ENCODE data around the gene PELI1.

Gene PELI1

DNA sequence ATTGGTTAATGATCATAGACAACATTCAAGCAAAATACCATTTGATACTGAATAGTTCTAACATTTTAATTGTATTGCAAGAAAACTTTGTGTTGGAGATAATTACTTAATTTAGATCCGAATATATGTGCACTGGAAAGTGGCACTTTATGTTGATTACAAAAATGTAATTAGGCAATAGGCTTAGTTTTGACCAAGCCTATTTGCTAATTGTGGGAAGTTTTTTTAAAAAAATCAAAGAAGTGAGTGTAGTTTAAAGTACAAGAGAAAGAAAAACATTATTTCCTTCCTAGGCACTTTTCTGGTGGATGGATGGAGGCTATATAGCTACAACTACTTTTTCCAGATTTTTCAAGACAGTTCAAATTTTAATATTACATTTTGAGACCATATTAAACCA lies 18.3 kb upstream of the PELI1 start:
- DNase-seq, result no peak
- in situ Hi-C loops (cut with MboI; ENCODE audit: low pct_unique_long_range_greater_than_20kb, low sequenced_read_pairs), result no loop called here

- DNase-seq, result no peak
- in situ Hi-C loops (cut with MboI; ENCODE audit: low pct_unique_long_range_greater_than_20kb, low sequenced_read_pairs), result no loop called here
Observed at GRCh38 chr2:64157792-64158191, 13.6 kb upstream of the PELI1 start.

DNA sequence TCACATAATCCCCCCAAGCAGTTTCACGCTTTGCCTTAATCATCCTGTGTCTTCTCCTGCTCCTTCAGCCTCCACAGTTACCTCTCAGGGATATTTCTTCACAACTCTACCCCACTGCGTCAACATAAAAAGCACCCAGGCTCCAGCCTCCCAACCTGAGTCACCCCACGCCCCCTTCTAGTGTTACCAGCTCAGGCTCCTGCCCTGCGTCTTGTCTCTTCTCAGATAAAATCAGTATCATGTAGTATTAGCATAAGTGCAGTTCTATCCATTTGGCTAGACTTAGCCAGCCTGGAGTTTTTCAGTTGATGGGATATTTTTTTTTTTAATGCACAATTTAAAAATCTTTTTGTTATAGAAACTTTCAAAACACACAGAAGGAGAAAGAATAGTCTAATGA lies 9.6 kb upstream of the PELI1 start:
- in situ Hi-C loops (cut with MboI; ENCODE audit: low pct_unique_long_range_greater_than_20kb, low sequenced_read_pairs), result no loop called here
- DNase-seq, result no peak

- DNase-seq, result no peak
- in situ Hi-C loops (cut with MboI; ENCODE audit: low pct_unique_long_range_greater_than_20kb, low sequenced_read_pairs), result no loop called here
Observed at GRCh38 chr2:64151476-64151875, 7.3 kb upstream of the PELI1 start.

DNA sequence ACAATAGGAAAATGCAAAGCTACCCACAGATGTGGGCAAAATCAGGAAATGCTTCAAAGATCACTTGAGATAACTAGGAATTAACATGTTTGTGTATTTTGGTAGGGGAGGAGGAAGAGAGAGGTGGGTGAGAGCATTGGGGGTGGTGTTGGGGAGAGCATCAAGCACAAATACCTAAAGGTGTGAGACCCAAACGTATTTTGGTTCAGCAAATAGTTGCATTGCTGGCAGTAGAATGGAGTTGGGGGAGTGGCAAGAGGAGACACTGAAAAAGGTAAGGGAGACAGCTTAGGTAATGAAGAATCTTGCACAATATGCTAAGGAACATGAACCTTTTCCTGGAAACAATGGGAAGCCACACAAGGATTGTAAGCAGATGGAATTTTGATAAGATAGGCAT lies 1.5 kb upstream of the PELI1 start:
- in situ Hi-C loops (cut with MboI; ENCODE audit: low pct_unique_long_range_greater_than_20kb, low sequenced_read_pairs), result no loop called here
- DNase-seq, result no peak

DNA sequence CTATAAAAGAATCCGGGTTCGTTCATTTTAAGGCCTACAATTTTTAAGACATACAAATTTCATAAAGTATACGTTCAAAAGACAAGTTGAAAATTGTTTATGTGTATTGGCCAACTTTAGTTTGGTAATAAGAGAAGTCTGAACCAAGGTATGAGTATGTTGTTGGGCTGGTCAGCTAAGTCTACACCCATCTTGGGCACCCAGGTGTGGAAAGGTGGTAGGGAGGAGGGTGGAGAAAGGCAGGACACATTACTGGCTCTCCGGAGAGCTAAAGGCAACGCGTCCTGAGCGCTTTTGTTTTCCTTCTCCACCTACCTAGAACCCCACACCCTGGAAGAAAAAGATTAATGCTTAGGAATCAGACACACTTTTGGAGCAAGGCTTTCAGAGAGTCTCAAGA lies 899 bp upstream of the PELI1 start:
- in situ Hi-C loops (cut with MboI; ENCODE audit: low pct_unique_long_range_greater_than_20kb, low sequenced_read_pairs), result no loop called here
- DNase-seq, result no peak

- in situ Hi-C loops (cut with MboI; ENCODE audit: low pct_unique_long_range_greater_than_20kb, low sequenced_read_pairs), result no loop called here
- peak; percentile 60 for DNase-seq
Observed at GRCh38 chr2:64143169-64144056, 807 bp downstream of the PELI1 start.

- in situ Hi-C loops (cut with MboI; ENCODE audit: low pct_unique_long_range_greater_than_20kb, low sequenced_read_pairs), result no loop called here
- DNase-seq, result no peak
Observed at GRCh38 chr2:64142741-64143168, 1.5 kb downstream of the PELI1 start.

DNA sequence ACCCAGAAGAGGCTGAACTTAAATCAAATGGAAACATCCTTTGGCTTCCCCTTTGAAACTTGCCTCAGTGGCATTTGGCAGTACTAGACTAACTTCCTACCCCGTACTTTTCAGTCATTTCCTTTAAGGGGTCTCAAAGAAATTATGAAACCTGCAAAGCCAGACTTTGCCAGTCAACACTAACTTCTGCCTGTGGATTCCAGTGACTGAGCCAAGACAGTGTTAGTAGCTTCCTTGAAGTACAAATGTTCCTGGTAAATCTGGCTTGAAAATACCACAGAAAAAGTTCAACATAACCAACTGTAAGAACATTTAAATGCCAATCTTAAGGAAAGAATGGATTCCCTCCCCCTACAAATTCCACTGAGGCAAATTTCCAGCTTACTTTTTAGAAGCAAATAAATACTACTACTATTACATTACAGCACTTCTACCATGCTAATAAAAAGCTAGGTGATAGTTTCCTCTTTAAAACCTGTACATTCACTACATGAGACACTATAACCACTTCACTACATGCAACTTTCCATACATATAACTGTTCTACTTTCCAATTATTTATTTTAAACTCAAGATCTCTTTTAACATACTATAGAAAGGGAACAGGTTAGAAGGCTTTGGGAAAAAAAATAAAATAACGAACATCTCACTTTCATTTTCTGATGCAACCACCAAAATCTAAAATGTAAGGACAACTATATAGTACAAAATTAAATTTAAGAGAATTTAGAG lies 2.4 kb downstream of the PELI1 start:
- no peak for DNase-seq
- in situ Hi-C loops (cut with MboI; ENCODE audit: low pct_unique_long_range_greater_than_20kb, low sequenced_read_pairs), result no loop called here

DNA sequence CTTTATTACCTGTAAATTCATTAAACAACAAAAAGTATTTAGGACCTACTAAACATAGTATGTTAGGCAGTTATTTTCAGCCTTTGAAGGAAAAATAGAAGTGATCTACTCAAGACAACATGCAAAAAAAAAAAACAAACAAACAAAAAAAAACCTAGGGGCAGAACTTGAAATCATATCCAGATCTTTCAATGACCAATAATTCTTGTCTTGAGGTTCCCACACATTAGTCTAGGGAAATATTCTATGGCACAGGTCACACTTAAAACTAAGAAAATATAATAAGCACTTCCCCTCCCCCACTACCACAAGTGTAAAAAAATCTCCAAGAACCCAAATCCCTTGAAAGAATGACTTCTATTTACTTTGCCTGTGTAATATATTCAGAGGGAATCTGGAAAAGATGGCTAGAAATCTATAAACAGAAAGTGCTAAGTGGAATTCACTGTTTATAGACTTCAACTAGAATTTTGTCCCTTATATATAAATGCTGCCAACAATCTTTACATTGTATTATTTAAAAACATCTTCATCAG lies 3.5 kb downstream of the PELI1 start:
- DNase-seq, result no peak
- in situ Hi-C loops (cut with MboI; ENCODE audit: low pct_unique_long_range_greater_than_20kb, low sequenced_read_pairs), result no loop called here

DNA sequence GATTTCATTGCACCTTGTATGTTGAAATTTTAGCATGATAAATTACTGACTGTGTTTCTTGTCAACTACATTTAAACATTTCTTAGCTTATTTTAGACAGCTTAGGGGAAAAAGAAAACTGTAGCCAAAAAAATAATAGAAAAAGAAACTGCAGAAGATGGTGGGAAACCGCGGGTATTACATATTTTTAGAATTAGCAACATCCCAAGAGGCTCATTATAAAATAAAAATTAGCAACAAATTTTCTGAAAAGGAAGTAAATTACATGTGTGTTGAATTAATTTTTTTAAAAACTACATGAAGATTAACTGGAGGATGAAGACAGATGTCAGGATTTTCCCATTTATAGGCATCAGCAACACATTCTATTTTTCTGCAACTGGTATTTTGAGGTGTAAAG lies 4.3 kb downstream of the PELI1 start:
- in situ Hi-C loops (cut with MboI; ENCODE audit: low pct_unique_long_range_greater_than_20kb, low sequenced_read_pairs), result no loop called here
- DNase-seq, result no peak

DNA sequence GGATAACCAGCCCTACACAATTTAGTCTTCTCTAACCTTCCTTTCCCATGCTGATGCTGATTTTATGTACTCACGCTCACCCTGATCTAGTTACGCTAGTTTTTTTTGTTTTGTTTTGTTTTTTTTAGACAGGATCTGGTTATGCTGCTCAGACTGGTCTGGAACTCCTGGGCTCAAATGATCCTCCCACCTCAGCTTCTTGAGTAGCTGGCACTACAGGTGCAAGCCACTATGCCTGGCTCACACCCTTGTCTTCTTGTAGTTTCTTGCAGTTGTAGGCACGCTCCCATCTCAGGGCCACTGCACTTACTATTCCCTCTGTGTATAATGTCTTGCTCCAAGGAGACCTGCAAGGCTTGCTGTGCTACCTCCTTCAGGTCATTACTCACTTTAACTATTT lies 6.2 kb downstream of the PELI1 start:
- no peak for DNase-seq
- in situ Hi-C loops (cut with MboI; ENCODE audit: low pct_unique_long_range_greater_than_20kb, low sequenced_read_pairs), result no loop called here

DNA sequence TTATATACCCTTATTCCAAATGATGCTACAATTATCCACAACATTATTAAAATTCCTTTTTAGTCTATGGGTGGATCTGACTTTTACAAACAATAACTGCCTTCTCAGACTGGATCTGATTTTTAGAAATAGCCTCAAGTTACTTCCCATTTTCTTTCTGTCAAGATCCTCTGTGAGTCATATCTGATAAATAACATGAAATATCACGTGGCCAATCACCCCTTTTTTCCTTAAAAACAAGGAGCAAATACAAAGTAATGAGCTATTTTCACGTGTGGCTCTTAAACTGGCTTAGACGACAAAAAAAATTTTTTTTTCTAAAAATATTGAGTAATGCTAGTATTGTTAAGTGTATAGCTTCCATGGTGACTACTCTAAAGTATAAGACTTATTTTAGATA lies 6.7 kb downstream of the PELI1 start:
- in situ Hi-C loops (cut with MboI; ENCODE audit: low pct_unique_long_range_greater_than_20kb, low sequenced_read_pairs), result no loop called here
- peak; percentile 51 for DNase-seq

- no peak for DNase-seq
- in situ Hi-C loops (cut with MboI; ENCODE audit: low pct_unique_long_range_greater_than_20kb, low sequenced_read_pairs), result no loop called here
Observed at GRCh38 chr2:64135421-64135820, 8.8 kb downstream of the PELI1 start.

DNA sequence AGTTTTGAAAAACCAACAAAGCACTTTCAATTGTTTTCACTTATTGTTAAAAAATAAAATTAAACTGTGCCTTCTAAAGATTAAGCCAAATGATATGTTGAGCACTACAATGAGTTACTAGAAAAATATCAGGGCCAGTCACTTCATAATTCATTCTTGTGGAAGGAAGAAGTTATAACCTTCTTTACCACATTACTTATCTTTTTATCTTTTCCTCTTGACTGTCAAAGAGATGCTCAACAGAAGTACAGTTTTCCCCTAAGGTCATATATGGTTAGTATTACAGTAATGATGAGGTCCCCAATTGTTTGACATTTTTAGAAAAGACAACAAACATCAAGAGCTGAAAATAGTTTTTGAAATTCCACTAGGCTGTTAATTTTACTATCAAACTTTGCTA lies 9.4 kb downstream of the PELI1 start:
- no peak for DNase-seq
- in situ Hi-C loops (cut with MboI; ENCODE audit: low pct_unique_long_range_greater_than_20kb, low sequenced_read_pairs), result no loop called here

DNA sequence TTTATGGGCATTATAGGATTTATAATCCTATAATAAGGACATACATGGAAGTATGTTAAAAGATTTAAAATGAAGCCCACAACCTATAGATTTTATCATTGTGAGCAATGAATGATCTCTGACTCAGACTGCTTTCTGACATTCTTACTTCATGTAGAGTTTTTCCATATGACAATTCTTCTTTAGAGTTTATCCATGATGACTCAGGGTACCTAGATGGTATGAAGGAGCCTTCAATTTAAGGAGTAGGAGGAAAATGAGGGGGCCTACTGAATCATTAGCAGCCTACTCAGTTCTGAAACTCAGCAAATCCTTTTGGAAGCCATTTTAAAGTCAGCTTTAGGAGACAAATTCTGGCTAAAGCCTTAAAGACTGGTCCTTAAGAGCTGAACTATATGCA lies 10.4 kb downstream of the PELI1 start:
- no peak for DNase-seq
- in situ Hi-C loops (cut with MboI; ENCODE audit: low pct_unique_long_range_greater_than_20kb, low sequenced_read_pairs), result no loop called here

- DNase-seq, result no peak
- in situ Hi-C loops (cut with MboI; ENCODE audit: low pct_unique_long_range_greater_than_20kb, low sequenced_read_pairs), result no loop called here
Observed at GRCh38 chr2:64133354-64133753, 10.9 kb downstream of the PELI1 start.

DNA sequence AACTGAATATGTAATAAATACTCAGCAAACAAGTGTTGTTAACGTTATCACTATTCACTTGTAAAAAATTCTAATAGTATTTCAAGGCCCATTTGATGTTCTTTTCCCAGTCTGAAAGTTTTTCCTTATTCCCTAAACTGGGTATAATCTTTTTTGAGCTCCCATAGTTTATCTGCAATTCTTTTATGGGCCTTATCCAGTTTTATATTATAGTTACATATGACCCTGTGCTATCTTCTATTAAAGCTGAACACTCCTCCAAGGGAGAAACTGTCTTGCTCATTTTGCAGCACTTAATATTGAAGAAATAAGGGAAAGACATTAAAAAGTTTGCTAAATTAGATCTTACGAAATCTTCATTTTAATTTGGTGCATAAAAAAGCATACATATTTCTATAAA lies 13.9 kb downstream of the PELI1 start:
- no peak for DNase-seq
- in situ Hi-C loops (cut with MboI; ENCODE audit: low pct_unique_long_range_greater_than_20kb, low sequenced_read_pairs), result no loop called here

- in situ Hi-C loops (cut with MboI; ENCODE audit: low pct_unique_long_range_greater_than_20kb, low sequenced_read_pairs), result no loop called here
- no peak for DNase-seq
Observed at GRCh38 chr2:64128943-64129391, 15.3 kb downstream of the PELI1 start.

DNA sequence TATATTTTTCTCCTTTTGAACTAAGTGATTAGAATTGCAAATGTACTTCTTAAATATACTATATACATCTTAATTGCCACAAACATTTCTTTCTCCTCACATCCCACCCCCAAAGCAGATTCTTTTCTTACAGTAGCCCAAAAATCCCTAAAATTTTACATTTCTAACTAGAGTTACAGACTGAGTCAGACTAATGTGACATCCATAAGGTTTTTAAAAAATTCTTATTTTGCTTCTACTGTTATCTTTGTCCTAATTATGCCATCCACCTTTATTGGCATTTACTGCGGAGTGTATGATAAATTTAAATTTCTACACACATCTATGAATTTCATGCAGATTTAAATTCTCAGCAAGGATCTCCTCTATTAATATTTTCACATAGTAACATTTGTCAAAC lies 15.8 kb downstream of the PELI1 start:
- in situ Hi-C loops (cut with MboI; ENCODE audit: low pct_unique_long_range_greater_than_20kb, low sequenced_read_pairs), result no loop called here
- no peak for DNase-seq
